Liver (tissue), 9 donors: ENCODE measurements around the gene ZFP57. TPM values are rescaled to one million over a fixed set of nuclear protein-coding genes. Genes with fewer than 3 reads are reported as not detected.

Experiments used
- DNase-seq: peaks from one replicate; pipeline ENCODE4 v3.0.0-alpha.2; 2017; ENCODE audit warnings: low spot score
- H3K27ac ChIP-seq, 2 donors: one replicate each; pipeline ENCODE4 v1.7.0; 2013; ENCODE audit warnings: inconsistent platforms in 2 of 2, low read length in 2 of 2, control low read depth in 1 of 2, low read depth in 1 of 2, mild to moderate bottlenecking in 1 of 2
- H3K27me3 ChIP-seq, 4 donors: one replicate each; pipeline versions ENCODE4 v1.6.1 to v1.7.0; 2013; ENCODE audit warnings: low read length in 3 of 4, inconsistent platforms in 1 of 4, mild to moderate bottlenecking in 1 of 4, moderate library complexity in 1 of 4; ENCODE audit not compliant: control insufficient read depth in 4 of 4, insufficient read depth in 4 of 4
- H3K36me3 ChIP-seq, 4 donors: one replicate each; pipeline versions ENCODE4 v1.6.1 to v1.7.0; 2013; ENCODE audit warnings: low read length in 3 of 4, mild to moderate bottlenecking in 3 of 4, low read depth in 1 of 4, moderate library complexity in 1 of 4; ENCODE audit not compliant: control insufficient read depth in 4 of 4, insufficient read depth in 3 of 4
- H3K4me1 ChIP-seq, 4 donors: one replicate each; pipeline versions ENCODE4 v1.6.1 to v1.7.0; 2013; ENCODE audit warnings: low read length in 3 of 4, mild to moderate bottlenecking in 3 of 4, moderate library complexity in 1 of 4; ENCODE audit not compliant: control insufficient read depth in 4 of 4, insufficient read depth in 4 of 4
- H3K4me3 ChIP-seq, 3 donors: one replicate each; pipeline versions ENCODE4 v1.6.1 to v1.7.0; 2013; ENCODE audit warnings: low read length in 3 of 3, control low read depth in 1 of 3, low read depth in 1 of 3, mild to moderate bottlenecking in 1 of 3
- H3K9ac ChIP-seq, 2 donors: one replicate each; pipeline ENCODE4 v1.7.0; 2013; ENCODE audit warnings: low read length in 2 of 2, mild to moderate bottlenecking in 2 of 2, moderate library complexity in 2 of 2, control low read depth in 1 of 2, low read depth in 1 of 2
- H3K9me3 ChIP-seq, 4 donors: one replicate each; pipeline versions ENCODE4 v1.6.1 to v1.7.0; 2013; ENCODE audit warnings: low read length in 3 of 4; ENCODE audit not compliant: control insufficient read depth in 4 of 4
- EGR1 ChIP-seq, 2 donors: IDR thresholded peaks; 2 replicates each; pipeline ENCODE4 v1.6.1; 2016 to 2018; ENCODE audit warnings: antibody characterized with exemption in 2 of 2, low read depth in 2 of 2
- FOXA1 ChIP-seq: IDR thresholded peaks from 2 replicates; pipeline ENCODE4 v1.6.1; 2016; ENCODE audit warnings: antibody characterized with exemption
- FOXA2 ChIP-seq: IDR thresholded peaks from 2 replicates; pipeline ENCODE4 v1.6.1; 2016; ENCODE audit warnings: antibody characterized with exemption
- GABPA ChIP-seq, 2 donors: IDR thresholded peaks in 1 of 2; conservative IDR thresholded peaks in 1 of 2; 2 replicates each; pipeline ENCODE4 v1.6.1; 2016; ENCODE audit warnings: antibody characterized with exemption in 2 of 2, mild to moderate bottlenecking in 1 of 2, moderate library complexity in 1 of 2
- HNF4A ChIP-seq, 2 donors: conservative IDR thresholded peaks; 2 replicates each; pipeline ENCODE4 v1.6.1; 2016; ENCODE audit warnings: antibody characterized with exemption in 2 of 2, mild to moderate bottlenecking in 2 of 2
- HNF4G ChIP-seq: IDR thresholded peaks from 2 replicates; pipeline ENCODE4 v1.6.1; 2016; ENCODE audit warnings: antibody characterized with exemption
- JUND ChIP-seq, 2 donors: IDR thresholded peaks; 2 replicates each; pipeline ENCODE4 v1.6.1; 2016; ENCODE audit warnings: antibody characterized with exemption in 2 of 2
- NR2F2 ChIP-seq: IDR thresholded peaks from 2 replicates; pipeline ENCODE4 v1.6.1; 2016; ENCODE audit warnings: antibody characterized with exemption
- RAD21 ChIP-seq, 2 donors: IDR thresholded peaks; 2 replicates each; pipeline ENCODE4 v1.6.1; 2016; ENCODE audit warnings: antibody characterized with exemption in 2 of 2, mild to moderate bottlenecking in 2 of 2
- RXRA ChIP-seq, 2 donors: IDR thresholded peaks; 2 replicates each; pipeline ENCODE4 v1.6.1; 2017 to 2018; ENCODE audit warnings: antibody characterized with exemption in 2 of 2, mild to moderate bottlenecking in 1 of 2
- SP1 ChIP-seq: IDR thresholded peaks from 2 replicates; pipeline ENCODE4 v1.6.1; 2018; ENCODE audit warnings: antibody characterized with exemption, mild to moderate bottlenecking
- TAF1 ChIP-seq: conservative IDR thresholded peaks from 2 replicates; pipeline ENCODE4 v1.6.1; 2016; ENCODE audit warnings: antibody characterized with exemption, mild to moderate bottlenecking
- YY1 ChIP-seq: IDR thresholded peaks from 2 replicates; pipeline ENCODE4 v1.6.1; 2016; ENCODE audit warnings: antibody characterized with exemption, mild to moderate bottlenecking
- WGBS: extraction: QIAGEN DNeasy Blood & Tissue Kit; methylation state at CpG from one replicate; pipeline ENCODE4 v1.1.7; 2013; 5-methylcytosine and 5-hydroxymethylcytosine counted together
- polyA plus RNA-seq, 2 donors: library from polyadenylated mRNA; stranded (reverse) in 1 of 2; unstranded in 1 of 2; fragments of 200-250 nt in 1 of 2; fragments of >200 nt in 1 of 2; fragmentation: Nextera tagmentation in 1 of 2; extraction: Ambion mirVana in 1 of 2; gene quantifications; one replicate each; pipeline versions ENCODE4 v1.2.1 to v1.2.3, GENCODE V29; 2013 to 2015
- total RNA-seq, 2 donors: library from RNA; depleted of rRNA; stranded (reverse); fragments of >200 nt; gene quantifications; one replicate each; pipeline ENCODE4 v1.2.3, GENCODE V29; 2014
- TF ChIP-seq, protein P1 (sequence below): fragments of 150-350 bp; IDR thresholded peaks from 2 replicates; pipeline ENCODE4 v1.5.1; 2017; ENCODE audit warnings: improper control_type of control experiment, low read depth, low read length; ENCODE audit not compliant: missing input control
- TF ChIP-seq, protein P2 (sequence below): IDR thresholded peaks from 2 replicates; pipeline ENCODE4 v1.6.1; 2016; ENCODE audit warnings: antibody characterized with exemption
- TF ChIP-seq, protein P3 (sequence below): IDR thresholded peaks from 2 replicates; pipeline ENCODE4 v1.6.1; 2016; ENCODE audit warnings: antibody characterized with exemption
- TF ChIP-seq, protein P4 (sequence below): IDR thresholded peaks from 2 replicates; pipeline ENCODE4 v1.6.1; 2016; ENCODE audit warnings: antibody characterized with exemption
- TF ChIP-seq, protein P5 (sequence below): IDR thresholded peaks from 2 replicates; pipeline ENCODE4 v1.6.1; 2016; ENCODE audit warnings: antibody characterized with exemption, mild to moderate bottlenecking
- donor health status: healthy.
- donor health status: healthy.
- donor health status: healthy.
- donor health status: healthy.
- donor health status: healthy.

ZFP57 gene
- total and polyA plus RNA-seq, 4 donors = not detected

DNA sequence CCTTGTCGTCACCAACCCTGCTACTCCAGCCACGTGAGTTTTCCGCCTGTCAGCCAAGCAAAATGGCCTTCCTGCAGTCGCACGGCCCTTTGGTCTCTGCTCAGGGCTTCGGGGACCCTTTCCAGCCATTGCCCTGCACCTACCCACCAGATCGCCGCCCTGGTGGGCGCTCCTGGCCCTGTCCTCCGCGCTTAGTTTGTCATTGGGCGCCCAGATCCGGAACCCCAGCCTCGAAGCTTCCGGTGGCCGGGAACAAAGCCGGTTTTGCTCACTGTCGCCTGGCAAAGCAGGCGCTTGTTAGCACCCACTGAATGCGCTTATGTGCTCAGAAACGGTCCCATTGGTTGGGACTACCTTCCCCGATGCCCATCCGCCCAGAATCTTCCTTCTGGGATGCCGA is 536 bp downstream of the ZFP57 start:
- DNase-seq = no peak
- Histone ChIP-seq H3K4me3 (no peak overlapping the region), H3K27ac (no peak overlapping the region)

DNA sequence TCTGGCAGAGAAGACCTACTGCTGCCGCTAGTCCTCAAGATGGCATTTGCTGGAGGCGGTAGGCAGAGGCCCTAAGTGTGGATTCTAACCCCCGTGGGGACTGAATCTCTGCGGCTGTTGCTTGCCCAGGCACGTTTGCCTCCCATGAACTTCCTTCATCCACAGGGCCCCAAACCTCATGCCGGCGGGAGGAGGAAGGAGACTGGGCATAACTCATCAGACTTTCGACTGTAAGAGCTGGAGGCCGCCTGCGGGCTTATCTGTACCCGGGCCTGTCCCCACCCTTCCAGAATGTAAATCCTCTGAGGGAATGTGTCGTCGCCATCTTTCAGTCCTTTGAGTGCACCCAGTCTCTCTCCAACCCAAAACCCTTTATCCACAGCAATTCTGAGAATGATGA is 990 bp downstream of the ZFP57 start:
- Histone ChIP-seq H3K36me3 (no peaks in the 10 kb centered on the region), H3K9ac (no peak overlapping the region), H3K27me3 (no peaks in the 10 kb centered on the region), H3K4me3 (no peak overlapping the region), H3K9me3 (no peaks in the 10 kb centered on the region), H3K4me1 (no peaks in the 10 kb centered on the region), H3K27ac (no peak overlapping the region)
- WGBS = 83% methylated on average over 13 of the region's 13 CpGs
- TF ChIP-seq, protein P1, sequence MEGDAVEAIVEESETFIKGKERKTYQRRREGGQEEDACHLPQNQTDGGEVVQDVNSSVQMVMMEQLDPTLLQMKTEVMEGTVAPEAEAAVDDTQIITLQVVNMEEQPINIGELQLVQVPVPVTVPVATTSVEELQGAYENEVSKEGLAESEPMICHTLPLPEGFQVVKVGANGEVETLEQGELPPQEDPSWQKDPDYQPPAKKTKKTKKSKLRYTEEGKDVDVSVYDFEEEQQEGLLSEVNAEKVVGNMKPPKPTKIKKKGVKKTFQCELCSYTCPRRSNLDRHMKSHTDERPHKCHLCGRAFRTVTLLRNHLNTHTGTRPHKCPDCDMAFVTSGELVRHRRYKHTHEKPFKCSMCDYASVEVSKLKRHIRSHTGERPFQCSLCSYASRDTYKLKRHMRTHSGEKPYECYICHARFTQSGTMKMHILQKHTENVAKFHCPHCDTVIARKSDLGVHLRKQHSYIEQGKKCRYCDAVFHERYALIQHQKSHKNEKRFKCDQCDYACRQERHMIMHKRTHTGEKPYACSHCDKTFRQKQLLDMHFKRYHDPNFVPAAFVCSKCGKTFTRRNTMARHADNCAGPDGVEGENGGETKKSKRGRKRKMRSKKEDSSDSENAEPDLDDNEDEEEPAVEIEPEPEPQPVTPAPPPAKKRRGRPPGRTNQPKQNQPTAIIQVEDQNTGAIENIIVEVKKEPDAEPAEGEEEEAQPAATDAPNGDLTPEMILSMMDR = no peak
- DNase-seq = no peak

More for the DNA sequence above, 536 bp downstream of the ZFP57 start:
- H3K4me1 ChIP-seq = no peaks in the 10 kb centered on the region
- no peaks in the 10 kb centered on the region for H3K27me3 ChIP-seq
- TF ChIP-seq, protein P2, sequence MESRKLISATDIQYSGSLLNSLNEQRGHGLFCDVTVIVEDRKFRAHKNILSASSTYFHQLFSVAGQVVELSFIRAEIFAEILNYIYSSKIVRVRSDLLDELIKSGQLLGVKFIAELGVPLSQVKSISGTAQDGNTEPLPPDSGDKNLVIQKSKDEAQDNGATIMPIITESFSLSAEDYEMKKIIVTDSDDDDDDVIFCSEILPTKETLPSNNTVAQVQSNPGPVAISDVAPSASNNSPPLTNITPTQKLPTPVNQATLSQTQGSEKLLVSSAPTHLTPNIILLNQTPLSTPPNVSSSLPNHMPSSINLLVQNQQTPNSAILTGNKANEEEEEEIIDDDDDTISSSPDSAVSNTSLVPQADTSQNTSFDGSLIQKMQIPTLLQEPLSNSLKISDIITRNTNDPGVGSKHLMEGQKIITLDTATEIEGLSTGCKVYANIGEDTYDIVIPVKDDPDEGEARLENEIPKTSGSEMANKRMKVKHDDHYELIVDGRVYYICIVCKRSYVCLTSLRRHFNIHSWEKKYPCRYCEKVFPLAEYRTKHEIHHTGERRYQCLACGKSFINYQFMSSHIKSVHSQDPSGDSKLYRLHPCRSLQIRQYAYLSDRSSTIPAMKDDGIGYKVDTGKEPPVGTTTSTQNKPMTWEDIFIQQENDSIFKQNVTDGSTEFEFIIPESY = no peak
- TF ChIP-seq GABPA (IDR thresholded peaks at IDR 0.05 in 1 of 2, conservative IDR thresholded peaks at IDR 0.05 in 1 of 2) (no peak), HNF4G (no peak), FOXA1 (no peak), FOXA2 (no peak), TAF1 (no peak), HNF4A (conservative IDR thresholded peaks at IDR 0.05) (no peak), YY1 (no peak), EGR1 (IDR thresholded peaks at IDR 0.05; ENCODE audit: low read depth in 2 of 2) (no peak), RAD21 (IDR thresholded peaks at IDR 0.05) (no peak), RXRA (IDR thresholded peaks at IDR 0.05) (no peak), JUND (IDR thresholded peaks at IDR 0.05) (no peak), NR2F2 (no peak), SP1 (no peak)
- TF ChIP-seq, protein P3, sequence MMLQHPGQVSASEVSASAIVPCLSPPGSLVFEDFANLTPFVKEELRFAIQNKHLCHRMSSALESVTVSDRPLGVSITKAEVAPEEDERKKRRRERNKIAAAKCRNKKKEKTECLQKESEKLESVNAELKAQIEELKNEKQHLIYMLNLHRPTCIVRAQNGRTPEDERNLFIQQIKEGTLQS = no peak
- TF ChIP-seq, protein P1 = no peak
- TF ChIP-seq, protein P4, sequence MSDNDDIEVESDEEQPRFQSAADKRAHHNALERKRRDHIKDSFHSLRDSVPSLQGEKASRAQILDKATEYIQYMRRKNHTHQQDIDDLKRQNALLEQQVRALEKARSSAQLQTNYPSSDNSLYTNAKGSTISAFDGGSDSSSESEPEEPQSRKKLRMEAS = no peak
- TF ChIP-seq, protein P5, sequence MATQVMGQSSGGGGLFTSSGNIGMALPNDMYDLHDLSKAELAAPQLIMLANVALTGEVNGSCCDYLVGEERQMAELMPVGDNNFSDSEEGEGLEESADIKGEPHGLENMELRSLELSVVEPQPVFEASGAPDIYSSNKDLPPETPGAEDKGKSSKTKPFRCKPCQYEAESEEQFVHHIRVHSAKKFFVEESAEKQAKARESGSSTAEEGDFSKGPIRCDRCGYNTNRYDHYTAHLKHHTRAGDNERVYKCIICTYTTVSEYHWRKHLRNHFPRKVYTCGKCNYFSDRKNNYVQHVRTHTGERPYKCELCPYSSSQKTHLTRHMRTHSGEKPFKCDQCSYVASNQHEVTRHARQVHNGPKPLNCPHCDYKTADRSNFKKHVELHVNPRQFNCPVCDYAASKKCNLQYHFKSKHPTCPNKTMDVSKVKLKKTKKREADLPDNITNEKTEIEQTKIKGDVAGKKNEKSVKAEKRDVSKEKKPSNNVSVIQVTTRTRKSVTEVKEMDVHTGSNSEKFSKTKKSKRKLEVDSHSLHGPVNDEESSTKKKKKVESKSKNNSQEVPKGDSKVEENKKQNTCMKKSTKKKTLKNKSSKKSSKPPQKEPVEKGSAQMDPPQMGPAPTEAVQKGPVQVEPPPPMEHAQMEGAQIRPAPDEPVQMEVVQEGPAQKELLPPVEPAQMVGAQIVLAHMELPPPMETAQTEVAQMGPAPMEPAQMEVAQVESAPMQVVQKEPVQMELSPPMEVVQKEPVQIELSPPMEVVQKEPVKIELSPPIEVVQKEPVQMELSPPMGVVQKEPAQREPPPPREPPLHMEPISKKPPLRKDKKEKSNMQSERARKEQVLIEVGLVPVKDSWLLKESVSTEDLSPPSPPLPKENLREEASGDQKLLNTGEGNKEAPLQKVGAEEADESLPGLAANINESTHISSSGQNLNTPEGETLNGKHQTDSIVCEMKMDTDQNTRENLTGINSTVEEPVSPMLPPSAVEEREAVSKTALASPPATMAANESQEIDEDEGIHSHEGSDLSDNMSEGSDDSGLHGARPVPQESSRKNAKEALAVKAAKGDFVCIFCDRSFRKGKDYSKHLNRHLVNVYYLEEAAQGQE = no peak
- no peaks in the 10 kb centered on the region for H3K36me3 ChIP-seq
- peaks cover 0 to 2% (median 0%) of the 10 kb centered on the region in 4 donors for H3K9me3 ChIP-seq
- 88% methylated on average over 24 of the region's 24 CpGs for WGBS
- H3K9ac ChIP-seq = no peak overlapping the region
